KMS-11 (cell line): ENCODE measurements around the gene SLFN5.
"Not testable (repeated sequence)": the region's sequence is repeated elsewhere in the genome, so short reads cannot be mapped to it uniquely, and the experiment has no call there.

Experiments used
- H2AFZ ChIP-seq: fragments of 200-600 bp; sonication (generic); 2 replicates; pipeline ENCODE4 v1.6.1; 2016; ENCODE audit warnings: antibody characterized with exemption, mixed run types, low read depth
- H3K27ac ChIP-seq: fragments of 200-600 bp; sonication (generic); 2 replicates; pipeline ENCODE4 v1.6.1; 2016; ENCODE audit warnings: mild to moderate bottlenecking, mixed run types
- H3K27me3 ChIP-seq: fragments of 200-600 bp; sonication (generic); 2 replicates; pipeline ENCODE4 v1.6.1; 2017; ENCODE audit warnings: mild to moderate bottlenecking, low read depth, mixed run types, moderate library complexity; ENCODE audit not compliant: insufficient read depth
- H3K36me3 ChIP-seq: fragments of 200-600 bp; sonication (generic); 2 replicates; pipeline ENCODE4 v1.6.1; 2017; ENCODE audit warnings: mild to moderate bottlenecking, mixed run types; ENCODE audit not compliant: insufficient read depth
- H3K4me1 ChIP-seq: fragments of 200-600 bp; sonication (generic); 2 replicates; pipeline ENCODE4 v1.6.1; 2016; ENCODE audit warnings: mild to moderate bottlenecking, low read depth, mixed run types; ENCODE audit not compliant: poor library complexity, severe bottlenecking
- H3K4me2 ChIP-seq: fragments of 200-600 bp; sonication (generic); 2 replicates; pipeline ENCODE4 v1.7.0; 2016; ENCODE audit warnings: mild to moderate bottlenecking, mixed run types
- H3K4me3 ChIP-seq: fragments of 200-600 bp; sonication (generic); IDR thresholded peaks from 2 replicates; pipeline ENCODE4 v1.6.1; 2017; ENCODE audit warnings: low read depth, low read length, mixed read lengths; ENCODE audit not compliant: insufficient read depth
- H3K79me2 ChIP-seq: fragments of 200-600 bp; sonication (generic); 2 replicates; pipeline ENCODE4 v1.6.1; 2016; ENCODE audit warnings: low read depth, mixed run types; ENCODE audit not compliant: insufficient read depth
- H3K9ac ChIP-seq: fragments of 200-600 bp; sonication (generic); 2 replicates; pipeline ENCODE4 v1.6.1; 2016; ENCODE audit warnings: mild to moderate bottlenecking, mixed run types
- H4K20me1 ChIP-seq: fragments of 200-600 bp; sonication (generic); 2 replicates; pipeline ENCODE4 v1.6.1; 2016; ENCODE audit warnings: mild to moderate bottlenecking, mixed run types; ENCODE audit not compliant: insufficient read depth
- CTCF ChIP-seq: fragments of 200-600 bp; sonication (generic); conservative IDR thresholded peaks from 2 replicates; pipeline ENCODE4 v1.6.1; 2017; ENCODE audit warnings: low read depth, mild to moderate bottlenecking, antibody characterized with exemption, low read length, moderate library complexity, mixed read lengths

SLFN5 gene

GRCh38 chr17:35259001-35259400 is 16.1 kb downstream of the SLFN5 start:
- Histone ChIP-seq H2AFZ (no peak overlapping the region), H4K20me1 (no peaks in the 10 kb centered on the region), H3K79me2 (no peaks in the 10 kb centered on the region), H3K27me3 (no peaks in the 10 kb centered on the region), H3K9ac (no peak overlapping the region), H3K4me2 (no peak overlapping the region), H3K27ac (no peak overlapping the region), H3K4me3 (no peak overlapping the region), H3K4me1 (no peaks in the 10 kb centered on the region), H3K36me3 (no peaks in the 10 kb centered on the region)
- TF ChIP-seq CTCF = no peak

GRCh38 chr17:35265071-35265470 is 22.2 kb downstream of the SLFN5 start:
- no peak for TF ChIP-seq CTCF
- Histone ChIP-seq H3K79me2 (no peaks in the 10 kb centered on the region), H4K20me1 (no peaks in the 10 kb centered on the region), H3K4me3 (no peak overlapping the region), H3K9ac (no peak overlapping the region), H3K27me3 (no peaks in the 10 kb centered on the region), H3K27ac (no peak overlapping the region), H2AFZ (no peak overlapping the region), H3K36me3 (no peaks in the 10 kb centered on the region), H3K4me1 (no peaks in the 10 kb centered on the region), H3K4me2 (no peak overlapping the region)

GRCh38 chr17:35265566-35266141 is 22.8 kb downstream of the SLFN5 start:
- no peaks in the 10 kb centered on the region for H3K36me3 ChIP-seq
- H3K79me2 ChIP-seq = no peaks in the 10 kb centered on the region

GRCh38 chr17:35274167-35275066 is 31.5 kb downstream of the SLFN5 start:
- H3K27ac ChIP-seq, H3K4me3 ChIP-seq, H3K9ac ChIP-seq, H3K4me1 ChIP-seq, H3K27me3 ChIP-seq, H3K4me2 ChIP-seq, H2AFZ ChIP-seq, H4K20me1 ChIP-seq, H3K79me2 ChIP-seq, H3K36me3 ChIP-seq: not testable (repeated sequence)

More at GRCh38 chr17:35265566-35266141, 22.8 kb downstream of the SLFN5 start:
- Histone ChIP-seq H3K27me3 (no peaks in the 10 kb centered on the region), H3K4me3 (no peak overlapping the region), H3K4me1 (no peaks in the 10 kb centered on the region), H3K4me2 (no peak overlapping the region), H3K9ac (no peak overlapping the region), H3K27ac (no peak overlapping the region), H4K20me1 (no peaks in the 10 kb centered on the region), H2AFZ (no peak overlapping the region)
- TF ChIP-seq CTCF = no peak

- not testable (repeated sequence) for H3K36me3 ChIP-seq, H3K4me3 ChIP-seq, H2AFZ ChIP-seq, H3K9ac ChIP-seq, H3K27me3 ChIP-seq, H3K4me1 ChIP-seq, H3K79me2 ChIP-seq, H3K27ac ChIP-seq, H3K4me2 ChIP-seq, H4K20me1 ChIP-seq
Observed at GRCh38 chr17:35278454-35278853, 35.6 kb downstream of the SLFN5 start.

- H2AFZ ChIP-seq, H3K36me3 ChIP-seq, H4K20me1 ChIP-seq, H3K4me2 ChIP-seq, H3K4me3 ChIP-seq, H3K9ac ChIP-seq, H3K4me1 ChIP-seq, H3K27ac ChIP-seq, H3K79me2 ChIP-seq, H3K27me3 ChIP-seq: not testable (repeated sequence)
Observed at GRCh38 chr17:35278876-35279275, 36.0 kb downstream of the SLFN5 start.
